ES-I3 (cell line): ENCODE results near the gene ATAD3B.
"Not testable (repeated sequence)": the region's sequence is repeated elsewhere in the genome, so short reads cannot be mapped to it uniquely, and the experiment has no call there.

Experiments
- H3K36me3 ChIP-seq: 2 replicates; pipeline ENCODE4 v1.6.1; 2013; ENCODE audit warnings: mild to moderate bottlenecking, low read length, control low read depth, moderate library complexity; ENCODE audit not compliant: insufficient read depth
- H3K4me1 ChIP-seq: 2 replicates; pipeline ENCODE4 v1.6.1; 2013; ENCODE audit warnings: mild to moderate bottlenecking, control low read depth, low read length; ENCODE audit not compliant: insufficient read depth
- H3K9ac ChIP-seq: 2 replicates; pipeline ENCODE4 v1.6.1; 2013; ENCODE audit warnings: low read depth, mild to moderate bottlenecking, low read length, moderate library complexity
- H3K9me3 ChIP-seq: 2 replicates; pipeline ENCODE4 v1.6.1; 2013; ENCODE audit warnings: mild to moderate bottlenecking, low read length, moderate library complexity; ENCODE audit not compliant: control insufficient read depth, insufficient read depth

ATAD3B gene

GRCh38 chr1:1437033-1437903 is 34.3 kb upstream of the ATAD3B start:
- Histone ChIP-seq H3K4me1 (peaks cover 18% of the 10 kb centered on the region), H3K9me3 (no peaks in the 10 kb centered on the region), H3K9ac (no peak overlapping the region), H3K36me3 (no peaks in the 10 kb centered on the region)

- Histone ChIP-seq H3K9me3 (no peaks in the 10 kb centered on the region), H3K9ac (no peak overlapping the region; the same call in 1 of the 2 replicates), H3K4me1 (peaks cover 13% of the 10 kb centered on the region), H3K36me3 (no peaks in the 10 kb centered on the region)
Measured at GRCh38 chr1:1437904-1438376, 33.6 kb upstream of the ATAD3B start.

GRCh38 chr1:1438531-1439381 is 32.8 kb upstream of the ATAD3B start:
- Histone ChIP-seq H3K9ac (no peak overlapping the region), H3K36me3 (no peaks in the 10 kb centered on the region), H3K4me1 (peaks cover 11% of the 10 kb centered on the region), H3K9me3 (no peaks in the 10 kb centered on the region)

GRCh38 chr1:1439546-1440261 is 31.9 kb upstream of the ATAD3B start:
- no peaks in the 10 kb centered on the region for H3K9me3 ChIP-seq
- no peak overlapping the region for H3K9ac ChIP-seq
- H3K4me1 ChIP-seq: peaks cover 3% of the 10 kb centered on the region
- H3K36me3 ChIP-seq: no peaks in the 10 kb centered on the region

DNA sequence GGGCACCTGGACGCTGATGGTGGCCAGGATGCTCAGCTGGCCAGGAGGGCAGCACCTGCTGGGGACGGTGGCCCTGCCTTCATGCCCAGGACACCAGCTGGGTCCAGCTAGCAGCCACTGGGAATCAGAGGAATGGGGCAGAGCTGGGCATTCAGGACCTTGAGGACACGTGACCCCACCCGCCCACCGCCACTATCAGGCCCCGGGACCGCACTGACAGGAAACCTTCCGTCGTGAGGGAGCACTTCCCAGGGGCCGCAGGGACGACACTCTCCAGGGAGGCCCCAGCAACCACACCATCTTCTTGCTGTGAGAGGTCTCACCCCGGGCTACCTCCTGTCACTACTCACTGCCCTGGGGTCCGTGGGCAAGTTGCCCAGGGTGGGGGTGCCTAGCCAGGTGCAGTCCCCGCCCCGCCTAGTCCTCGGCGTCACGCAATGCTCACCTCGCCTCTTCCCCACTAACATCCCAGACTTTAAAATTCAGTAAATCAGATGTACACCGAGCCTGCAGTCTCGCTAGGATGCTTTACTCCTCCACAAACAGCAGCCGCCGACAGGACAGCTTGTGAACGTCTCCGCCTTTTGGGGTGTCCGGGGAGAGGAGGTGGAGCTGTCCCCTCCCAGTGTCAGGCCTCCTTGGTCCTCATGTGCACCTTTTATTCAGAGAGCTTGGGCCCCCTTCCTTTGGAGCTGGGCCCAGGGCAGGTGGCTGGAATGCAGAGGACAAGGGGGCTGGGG is 31.1 kb upstream of the ATAD3B start:
- Histone ChIP-seq H3K9me3 (no peaks in the 10 kb centered on the region), H3K36me3 (no peaks in the 10 kb centered on the region), H3K4me1 (no peaks in the 10 kb centered on the region; the same call in 1 of the 2 replicates), H3K9ac (no peak overlapping the region)

DNA sequence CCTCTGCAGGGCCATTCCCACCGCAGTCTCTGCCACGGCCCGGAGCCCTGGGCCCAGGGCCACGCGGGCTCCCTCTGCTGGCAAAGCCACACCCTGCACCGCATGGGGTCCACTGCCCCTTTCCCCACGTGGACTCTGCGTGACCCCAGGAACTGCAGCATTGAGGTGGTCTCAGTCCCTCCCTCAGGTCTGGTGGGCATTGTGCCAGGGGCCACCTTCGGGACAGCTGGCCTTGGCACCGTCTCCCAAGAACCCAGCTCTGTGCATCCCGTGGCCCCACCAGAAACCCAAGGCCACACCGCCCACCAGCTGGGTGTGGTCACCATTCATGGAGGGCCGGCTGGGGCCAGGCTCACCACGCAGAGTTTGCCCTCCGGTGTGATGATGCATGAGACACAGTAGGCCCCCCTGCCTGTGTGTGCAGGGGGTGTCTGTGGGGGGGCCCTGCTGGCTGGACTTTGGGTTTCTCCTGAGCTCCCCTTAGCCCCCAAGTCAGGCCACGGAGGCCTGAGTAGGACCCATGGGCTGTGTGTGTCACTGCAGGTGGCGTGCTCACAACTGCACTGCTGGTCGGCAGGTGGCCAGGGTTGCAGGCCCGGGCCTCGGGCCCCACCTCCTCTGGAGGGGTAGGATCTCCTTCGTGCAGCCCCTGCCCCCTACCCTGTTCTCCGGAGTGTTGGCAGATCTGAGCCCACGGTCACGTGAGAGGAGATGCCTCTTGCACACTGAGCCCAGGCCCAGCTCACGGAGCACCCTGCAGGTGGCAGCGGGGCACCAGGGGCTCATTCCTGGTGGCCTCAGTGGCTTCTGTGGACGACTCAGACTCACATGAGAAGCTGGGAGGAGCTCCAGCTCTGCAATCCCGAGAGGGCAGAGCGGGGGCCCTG is 30.3 kb upstream of the ATAD3B start:
- H3K9me3 ChIP-seq: no peaks in the 10 kb centered on the region
- H3K4me1 ChIP-seq: no peaks in the 10 kb centered on the region; the same call in 1 of the 2 replicates
- H3K9ac ChIP-seq: no peak overlapping the region
- no peaks in the 10 kb centered on the region for H3K36me3 ChIP-seq

DNA sequence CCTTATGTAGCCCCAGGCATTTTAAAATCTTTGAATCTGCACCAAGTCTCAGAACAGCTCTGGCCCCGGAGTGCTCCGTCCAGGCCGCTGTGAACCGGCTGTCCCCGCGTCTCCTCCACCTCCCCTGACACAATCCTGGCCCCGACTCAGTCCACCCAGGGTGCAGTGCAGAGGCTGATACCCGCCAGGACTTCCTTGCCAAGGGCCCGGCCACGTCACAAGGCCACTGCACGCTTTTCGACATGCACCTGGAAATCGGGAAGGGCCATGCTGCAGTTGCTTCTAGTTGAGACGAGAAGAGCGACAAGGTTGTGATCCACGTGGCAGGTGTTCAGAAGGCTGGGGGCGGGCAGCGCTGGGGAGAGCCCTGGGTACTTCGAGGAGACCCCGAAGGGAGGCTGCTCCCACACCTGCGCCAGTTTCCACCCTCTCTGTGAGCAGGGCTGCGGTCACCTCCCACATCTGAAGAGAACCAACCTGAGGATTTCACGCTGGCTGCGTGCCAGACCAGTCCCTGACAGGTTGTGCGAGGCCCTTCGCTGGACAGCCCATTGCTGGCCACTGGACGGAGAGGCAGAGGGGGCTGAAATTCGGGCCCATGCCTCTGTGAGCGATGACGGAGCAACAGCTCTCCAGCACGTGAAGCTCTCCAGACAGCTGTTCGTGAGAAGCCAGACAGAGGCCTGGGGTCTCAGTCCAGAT is 29.3 kb upstream of the ATAD3B start:
- H3K9me3 ChIP-seq: no peaks in the 10 kb centered on the region
- no peaks in the 10 kb centered on the region for H3K36me3 ChIP-seq
- no peak overlapping the region for H3K9ac ChIP-seq
- H3K4me1 ChIP-seq: no peaks in the 10 kb centered on the region; the same call in 1 of the 2 replicates

DNA sequence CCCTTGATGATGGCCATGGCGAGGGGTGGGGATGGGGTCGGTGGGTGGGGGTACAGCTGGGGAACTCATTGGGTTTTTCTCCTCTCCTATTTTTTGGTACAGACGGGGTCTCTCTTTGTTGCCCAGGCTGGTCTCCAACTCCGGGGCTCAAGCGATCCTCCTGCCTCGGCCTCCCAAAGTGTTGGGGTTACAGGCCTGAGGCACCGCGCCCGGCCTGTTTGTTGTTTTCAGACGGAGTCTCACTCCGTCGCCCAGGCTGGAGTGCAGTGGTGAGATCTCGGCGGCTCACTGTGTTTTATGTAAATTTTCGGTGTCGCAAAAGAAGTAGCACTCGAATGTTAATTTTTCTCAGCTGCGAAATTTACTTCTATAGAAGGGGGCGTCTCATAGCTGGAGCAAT is 24.9 kb upstream of the ATAD3B start:
- H3K9me3 ChIP-seq, H3K9ac ChIP-seq, H3K36me3 ChIP-seq, H3K4me1 ChIP-seq: not testable (repeated sequence)

DNA sequence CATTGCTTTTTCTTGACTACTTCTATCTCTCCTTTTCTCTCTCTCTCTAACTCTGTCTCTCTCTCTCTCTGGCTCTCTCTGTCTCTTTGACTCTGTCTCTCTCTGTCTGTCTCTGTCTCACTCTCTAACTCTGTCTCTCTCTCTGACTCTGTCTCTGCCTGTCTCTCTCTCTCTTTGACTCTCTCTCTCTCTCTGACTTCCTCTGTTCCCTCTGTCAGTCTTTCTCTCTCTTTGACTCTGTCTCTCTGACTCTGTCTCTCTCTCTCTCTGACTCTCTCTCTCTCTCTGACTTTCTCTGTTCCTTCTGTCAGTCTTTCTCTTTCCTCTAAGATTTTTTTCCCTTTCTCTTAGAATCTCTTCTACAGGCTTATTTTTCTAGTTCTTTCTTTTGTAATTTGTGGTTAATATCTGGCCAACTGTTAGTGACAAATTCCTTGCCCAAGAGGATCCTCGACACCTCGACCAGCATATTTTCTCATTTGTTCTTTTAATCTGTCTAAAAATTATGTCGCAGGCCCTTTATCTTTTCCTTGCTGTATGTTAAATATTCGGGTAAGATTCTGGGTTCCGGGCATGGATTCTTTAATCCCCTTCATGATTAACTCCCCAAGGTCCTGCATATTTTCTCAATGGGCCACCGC is 22.3 kb upstream of the ATAD3B start, which contains the start of gene ATAD3C:
Gene ATAD3C (plus strand): TSS at position 591 of the 641 bp plus-strand sequence. CDS start 995 bp downstream, outside the sequence.
- H3K9ac ChIP-seq: no peak within 1 kb of the TSS
- H3K9me3 ChIP-seq: no peaks in the 10 kb centered on the region
- H3K36me3 ChIP-seq: no peaks in the 10 kb centered on the region
- H3K4me1 ChIP-seq: no peaks in the 10 kb centered on the region

DNA sequence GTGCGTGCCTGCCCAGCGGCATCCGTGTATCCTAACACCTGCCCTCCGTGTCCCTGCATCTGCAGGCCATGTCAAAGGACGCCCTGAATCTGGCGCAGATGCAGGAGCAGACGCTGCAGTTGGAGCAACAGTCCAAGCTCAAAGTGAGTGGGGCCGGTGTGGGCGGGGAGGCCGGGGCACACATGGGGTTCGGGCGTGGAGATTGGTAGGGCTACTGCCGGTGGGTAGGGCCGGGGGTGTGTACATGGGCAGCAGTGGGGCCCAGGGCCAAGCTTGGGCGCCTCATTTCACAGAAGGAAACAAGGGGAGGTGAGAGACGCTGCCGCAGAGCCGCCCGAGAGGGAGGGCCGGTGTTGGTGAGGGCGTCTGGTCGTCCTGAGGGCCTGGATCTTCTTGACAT is 20.9 kb upstream of the ATAD3B start:
- H3K9me3 ChIP-seq, H3K4me1 ChIP-seq, H3K9ac ChIP-seq, H3K36me3 ChIP-seq: not testable (repeated sequence)

DNA sequence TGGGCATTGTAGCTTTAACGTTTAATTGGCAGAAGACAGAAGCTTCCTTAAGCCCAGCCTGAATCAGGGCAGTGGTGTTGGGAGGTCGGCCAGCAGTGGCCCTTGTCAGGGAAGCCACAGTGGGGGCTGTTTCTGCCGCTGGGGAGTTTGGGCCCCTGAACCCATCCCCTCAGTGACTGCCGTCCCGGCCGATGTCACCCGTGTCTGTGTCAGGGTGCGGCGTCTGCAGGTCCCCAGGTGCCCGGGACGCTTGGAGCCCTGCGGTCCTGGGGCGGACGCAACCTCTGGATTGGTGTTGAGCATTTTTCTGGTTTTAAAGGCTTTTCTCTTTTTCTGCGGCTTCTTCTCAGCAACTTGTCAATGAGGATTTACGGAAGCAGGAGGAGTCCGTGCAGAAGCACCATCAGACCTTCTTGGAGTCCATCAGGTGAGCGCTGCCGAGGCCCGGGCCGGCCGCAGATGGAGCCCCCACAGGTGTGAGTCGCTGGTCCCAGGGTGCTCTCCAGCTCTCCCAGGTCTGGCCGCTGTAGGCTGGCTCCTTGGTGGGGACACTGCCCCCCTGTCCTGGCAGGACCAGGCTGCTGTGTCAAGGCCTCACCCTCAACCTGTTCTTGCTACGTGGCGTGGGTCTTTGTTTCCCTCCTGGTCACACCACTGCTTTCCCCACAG is 19.7 kb upstream of the ATAD3B start:
- Histone ChIP-seq H3K36me3 (no peaks in the 10 kb centered on the region), H3K9ac (no peak overlapping the region), H3K9me3 (no peaks in the 10 kb centered on the region), H3K4me1 (no peaks in the 10 kb centered on the region)

- H3K9me3 ChIP-seq, H3K36me3 ChIP-seq, H3K9ac ChIP-seq, H3K4me1 ChIP-seq: not testable (repeated sequence)
Measured at GRCh38 chr1:1452365-1452739, 19.2 kb upstream of the ATAD3B start.
